GM12874 (cell line): ENCODE data around the gene RNF217.

Experiments used
- TF ChIP-seq, protein P1 (sequence below): IDR thresholded peaks from 2 replicates; pipeline ENCODE4 v1.5.1; 2011; ENCODE audit warnings: low read depth, mild to moderate bottlenecking, control low read depth, low read length, moderate library complexity; ENCODE audit not compliant: insufficient read depth

Gene RNF217

GRCh38 chr6:125121894-125122293, 159.7 kb downstream of the RNF217 start:
- TF ChIP-seq, protein P1, sequence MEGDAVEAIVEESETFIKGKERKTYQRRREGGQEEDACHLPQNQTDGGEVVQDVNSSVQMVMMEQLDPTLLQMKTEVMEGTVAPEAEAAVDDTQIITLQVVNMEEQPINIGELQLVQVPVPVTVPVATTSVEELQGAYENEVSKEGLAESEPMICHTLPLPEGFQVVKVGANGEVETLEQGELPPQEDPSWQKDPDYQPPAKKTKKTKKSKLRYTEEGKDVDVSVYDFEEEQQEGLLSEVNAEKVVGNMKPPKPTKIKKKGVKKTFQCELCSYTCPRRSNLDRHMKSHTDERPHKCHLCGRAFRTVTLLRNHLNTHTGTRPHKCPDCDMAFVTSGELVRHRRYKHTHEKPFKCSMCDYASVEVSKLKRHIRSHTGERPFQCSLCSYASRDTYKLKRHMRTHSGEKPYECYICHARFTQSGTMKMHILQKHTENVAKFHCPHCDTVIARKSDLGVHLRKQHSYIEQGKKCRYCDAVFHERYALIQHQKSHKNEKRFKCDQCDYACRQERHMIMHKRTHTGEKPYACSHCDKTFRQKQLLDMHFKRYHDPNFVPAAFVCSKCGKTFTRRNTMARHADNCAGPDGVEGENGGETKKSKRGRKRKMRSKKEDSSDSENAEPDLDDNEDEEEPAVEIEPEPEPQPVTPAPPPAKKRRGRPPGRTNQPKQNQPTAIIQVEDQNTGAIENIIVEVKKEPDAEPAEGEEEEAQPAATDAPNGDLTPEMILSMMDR, result no peak

- TF ChIP-seq, protein P1, result no peak
Measured at GRCh38 chr6:125123051-125123450, 160.8 kb downstream of the RNF217 start.

GRCh38 chr6:125123468-125124048, 161.3 kb downstream of the RNF217 start:
- TF ChIP-seq, protein P1, result no peak

DNA sequence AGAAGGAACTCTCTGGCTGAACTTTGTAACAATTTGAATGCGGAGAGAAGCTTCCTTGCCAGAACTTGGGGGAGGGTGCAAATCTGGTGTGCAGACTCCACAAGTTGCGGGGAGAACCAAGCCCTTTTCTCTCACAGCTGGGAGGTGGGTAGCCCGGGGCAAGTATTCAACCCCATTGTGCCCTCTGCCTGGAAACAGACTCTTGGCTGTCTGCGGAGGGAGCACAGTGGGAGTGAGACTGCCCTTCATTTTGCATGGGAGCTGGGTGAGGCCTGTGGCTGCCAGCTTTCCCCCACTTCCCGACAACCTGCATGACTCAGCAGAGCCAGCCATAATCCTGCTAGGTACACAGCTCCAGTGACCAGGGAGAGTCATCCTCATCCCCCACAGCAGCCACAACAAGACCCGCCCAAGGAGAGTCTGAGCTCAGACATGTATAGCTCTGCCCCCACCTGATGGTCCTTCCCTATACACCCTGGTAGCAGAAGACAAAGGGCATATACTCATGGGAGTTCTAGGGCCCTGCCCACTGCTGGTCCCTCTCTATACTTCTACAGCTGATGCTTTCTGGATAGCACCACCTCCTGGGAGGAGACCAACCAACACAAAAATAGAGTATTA, 161.9 kb downstream of the RNF217 start:
- TF ChIP-seq, protein P1, result no peak

DNA sequence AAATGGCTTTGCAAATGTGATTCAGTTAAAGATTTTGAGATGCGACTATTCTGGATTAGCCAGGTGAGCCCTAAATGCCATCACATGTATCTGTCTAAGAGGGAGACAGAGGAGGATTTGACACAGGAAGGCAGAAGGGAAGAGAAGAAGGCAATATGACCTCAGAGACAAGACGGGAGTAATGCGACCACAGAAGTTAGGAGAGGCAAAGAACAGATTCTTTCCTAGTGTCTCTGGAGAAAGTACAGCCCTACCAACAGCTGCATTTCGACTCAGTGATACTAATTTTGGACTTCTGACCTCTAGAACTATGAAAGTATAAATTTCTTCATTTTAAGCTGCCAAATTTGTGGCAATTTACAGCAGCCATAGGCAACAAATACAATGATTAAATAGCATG, 167.1 kb downstream of the RNF217 start:
- TF ChIP-seq, protein P1, result no peak

- TF ChIP-seq, protein P1, result no peak
Measured at GRCh38 chr6:125132058-125132457, 169.8 kb downstream of the RNF217 start.

DNA sequence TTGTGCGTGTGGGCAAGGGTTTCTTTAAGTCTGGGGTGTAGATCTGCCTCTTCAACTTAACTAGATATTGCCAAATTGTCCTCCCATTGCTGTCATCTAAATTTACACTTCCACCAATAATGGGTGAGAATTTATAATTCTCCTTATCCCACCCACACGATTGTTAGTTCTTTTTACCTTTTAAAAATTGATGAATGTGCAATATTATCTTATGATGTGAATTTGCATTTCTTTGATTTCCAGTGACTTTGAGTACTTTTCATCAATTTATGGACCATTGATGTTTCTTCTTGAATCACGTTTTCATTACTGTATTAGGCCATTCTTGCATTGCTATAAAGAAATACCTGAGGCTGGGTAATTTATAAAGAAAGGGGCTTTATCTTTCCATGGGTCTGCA, 174.1 kb downstream of the RNF217 start:
- TF ChIP-seq, protein P1, result no peak
